Hematopoietic multipotent progenitor cell treated with erythropoietin and hydrocortisone succinate and interleukin-3 and kit ligand, for 4 days (in vitro differentiated cells): ENCODE results near the gene TSPAN2.

Experiments used
- DNase-seq: peaks from one replicate; pipeline ENCODE4 v3.0.0-alpha.2; 2015

Gene TSPAN2

GRCh38 chr1:115112496-115113375 is 23.4 kb upstream of the TSPAN2 start:
- peak; percentile 53 for DNase-seq

GRCh38 chr1:115107516-115108260 is 18.4 kb upstream of the TSPAN2 start:
- DNase-seq: peak; percentile 80

- DNase-seq: peak; percentile 46
Observed at GRCh38 chr1:115105831-115106230, 16.5 kb upstream of the TSPAN2 start.

GRCh38 chr1:115099693-115100050 is 10.4 kb upstream of the TSPAN2 start:
- no peak for DNase-seq

GRCh38 chr1:115098979-115099692 is 9.8 kb upstream of the TSPAN2 start:
- DNase-seq: peak; percentile 93

GRCh38 chr1:115092175-115092574 is 2.9 kb upstream of the TSPAN2 start:
- DNase-seq: no peak

GRCh38 chr1:115091572-115091971 is 2.3 kb upstream of the TSPAN2 start:
- peak; percentile 52 for DNase-seq

GRCh38 chr1:115090956-115091355 is 1.7 kb upstream of the TSPAN2 start:
- DNase-seq: no peak

GRCh38 chr1:115090540-115090939 is 1.2 kb upstream of the TSPAN2 start:
- no peak for DNase-seq

GRCh38 chr1:115090186-115090490 is 835 bp upstream of the TSPAN2 start:
- no peak for DNase-seq

- no peak for DNase-seq
Observed at GRCh38 chr1:115088871-115089419, 358 bp downstream of the TSPAN2 start.

- no peak for DNase-seq
Observed at GRCh38 chr1:115088115-115088778, 1.1 kb downstream of the TSPAN2 start.

- no peak for DNase-seq
Observed at GRCh38 chr1:115086176-115086830, 3.0 kb downstream of the TSPAN2 start.

GRCh38 chr1:115084902-115085511 is 4.3 kb downstream of the TSPAN2 start:
- DNase-seq: no peak

- no peak for DNase-seq
Observed at GRCh38 chr1:115082949-115083348, 6.4 kb downstream of the TSPAN2 start.

- DNase-seq: no peak
Observed at GRCh38 chr1:115078708-115079107, 10.6 kb downstream of the TSPAN2 start.

GRCh38 chr1:115077984-115078330 is 11.3 kb downstream of the TSPAN2 start:
- no peak for DNase-seq

- no peak for DNase-seq
Observed at GRCh38 chr1:115077286-115077983, 11.9 kb downstream of the TSPAN2 start.

- DNase-seq: no peak
Observed at GRCh38 chr1:115076384-115076915, 12.9 kb downstream of the TSPAN2 start.

GRCh38 chr1:115074839-115075534 is 14.3 kb downstream of the TSPAN2 start:
- DNase-seq: no peak
